IMR-90 (cell line): ENCODE data around the gene BRIP1. TPM values are rescaled to one million over a fixed set of nuclear protein-coding genes. Genes with fewer than 3 reads are reported as not detected.

Source experiments
- ATAC-seq: fragments of 200-7000 bp; cut with Tn5 transposase; 2 replicates; pipeline ENCODE4 v1.9.1; 2020; ENCODE audit warnings: low read depth, mild to moderate bottlenecking, moderate library complexity
- BruUV-seq: library from RNA; stranded (reverse); fragments of 400-500 nt; replicated peaks from 2 replicates; lab custom pipeline; 2021; lab: Mats Ljungman, UMichigan
- CTCF ChIA-PET: fragments of 300-600 bp; formaldehyde crosslinking; extraction: SDS; loops from one replicate; lab custom pipeline; 2021; ENCODE audit warnings: antibody characterized with exemption; lab: Yijun Ruan, JAX
- POLR2A ChIA-PET: fragments of 300-600 bp; sonication (Branson Sonifier 250); formaldehyde crosslinking; loops from one replicate; lab custom pipeline; 2022; ENCODE audit warnings: antibody characterized with exemption; ENCODE audit not compliant: unreplicated experiment; lab: Charles Lee
- DNase-seq: peaks from one replicate; pipeline ENCODE4 v3.0.0; 2013
- H2AFZ ChIP-seq: replicated peaks from 2 replicates; pipeline ENCODE3; 2013; ENCODE audit warnings: low read length, mild to moderate bottlenecking; ENCODE audit not compliant: poor library complexity
- H2AK5ac ChIP-seq: 2 replicates; pipeline ENCODE4 v1.6.1; 2013; ENCODE audit warnings: low read depth, low read length, inconsistent platforms
- H2AK9ac ChIP-seq: replicated peaks from 2 replicates; pipeline ENCODE3; 2013; ENCODE audit warnings: mild to moderate bottlenecking, low read depth, low read length, moderate library complexity; ENCODE audit not compliant: poor library complexity
- H2BK120ac ChIP-seq: 2 replicates; pipeline ENCODE4 v1.6.1; 2013; ENCODE audit warnings: low read depth, low read length, inconsistent platforms
- H2BK15ac ChIP-seq: 3 replicates; pipeline ENCODE4 v1.6.1; 2013; ENCODE audit warnings: low read depth, low read length, inconsistent platforms
- H2BK20ac ChIP-seq: 2 replicates; pipeline ENCODE4 v1.6.1; 2013; ENCODE audit warnings: low read depth, mild to moderate bottlenecking, inconsistent platforms, low read length, moderate library complexity
- H2BK5ac ChIP-seq: 2 replicates; pipeline ENCODE4 v1.6.1; 2013; ENCODE audit warnings: mild to moderate bottlenecking, low read depth, low read length, inconsistent platforms; ENCODE audit not compliant: poor library complexity, severe bottlenecking
- H3K14ac ChIP-seq: replicated peaks from 2 replicates; pipeline ENCODE4 v1.6.1; 2013; ENCODE audit warnings: low read depth, low read length, inconsistent platforms
- H3K18ac ChIP-seq: 2 replicates; pipeline ENCODE4 v1.6.1; 2013; ENCODE audit warnings: low read depth, low read length, control low read depth
- H3K23ac ChIP-seq: 2 replicates; pipeline ENCODE4 v1.6.1; 2013; ENCODE audit warnings: low read depth, low read length, inconsistent platforms
- H3K27ac ChIP-seq: 2 replicates; pipeline ENCODE4 v1.5.1; 2013; ENCODE audit warnings: mild to moderate bottlenecking, control low read depth, low read length; ENCODE audit not compliant: insufficient read depth
- H3K27me3 ChIP-seq: 2 replicates; pipeline ENCODE4 v1.6.1; 2013; ENCODE audit warnings: low read length; ENCODE audit not compliant: control insufficient read depth, insufficient read depth
- H3K36me3 ChIP-seq: 2 replicates; pipeline ENCODE4 v1.6.1; 2013; ENCODE audit warnings: low read length, mixed read lengths; ENCODE audit not compliant: control insufficient read depth, insufficient read depth
- H3K4ac ChIP-seq: 2 replicates; pipeline ENCODE4 v1.6.1; 2013; ENCODE audit warnings: low read depth, low read length, inconsistent platforms
- H3K4me1 ChIP-seq: 2 replicates; pipeline ENCODE4 v1.6.1; 2013; ENCODE audit warnings: low read length, mixed read lengths; ENCODE audit not compliant: control insufficient read depth, insufficient read depth
- H3K4me2 ChIP-seq: 2 replicates; pipeline ENCODE4 v1.6.1; 2013; ENCODE audit warnings: low read depth, mild to moderate bottlenecking, control low read depth, low read length, moderate library complexity
- H3K4me3 ChIP-seq: 2 replicates; pipeline ENCODE4 v1.5.1; 2013; ENCODE audit warnings: low read depth, mild to moderate bottlenecking, control low read depth, low read length, moderate library complexity; ENCODE audit not compliant: insufficient read depth
- H3K56ac ChIP-seq: 2 replicates; pipeline ENCODE4 v1.6.1; 2013; ENCODE audit warnings: low read length, inconsistent platforms; ENCODE audit not compliant: insufficient read depth; ENCODE audit errors: extremely low read depth
- H3K79me1 ChIP-seq, 2 experiments: 2 replicates each; pipeline ENCODE4 v1.6.1; 2013; ENCODE audit warnings: low read length in 2 of 2, inconsistent platforms in 1 of 2, low read depth in 1 of 2
- H3K9ac ChIP-seq: 2 replicates; pipeline ENCODE4 v1.6.1; 2013; ENCODE audit warnings: low read depth, low read length, control low read depth
- H3K9me1 ChIP-seq: 2 replicates; pipeline ENCODE4 v1.6.1; 2013; ENCODE audit warnings: low read length, inconsistent platforms; ENCODE audit not compliant: insufficient read depth
- H3K9me3 ChIP-seq: 2 replicates; pipeline ENCODE4 v1.6.1; 2013; ENCODE audit warnings: low read length; ENCODE audit not compliant: control insufficient read depth, insufficient read depth
- H4K20me1 ChIP-seq: 2 replicates; pipeline ENCODE4 v1.6.1; 2013; ENCODE audit warnings: low read length, inconsistent platforms; ENCODE audit not compliant: insufficient read depth
- H4K5ac ChIP-seq: 2 replicates; pipeline ENCODE4 v1.6.1; 2013; ENCODE audit warnings: mild to moderate bottlenecking, low read depth, low read length, control low read depth
- H4K8ac ChIP-seq, 2 experiments: 2 replicates each; pipeline ENCODE4 v1.6.1; 2013; ENCODE audit warnings: low read depth in 2 of 2, low read length in 2 of 2, control low read depth in 1 of 2, inconsistent platforms in 1 of 2
- H4K91ac ChIP-seq: 2 replicates; pipeline ENCODE4 v1.6.1; 2013; ENCODE audit warnings: low read depth, low read length, inconsistent platforms; ENCODE audit not compliant: insufficient read depth
- CHD1 ChIP-seq: IDR thresholded peaks from 2 replicates; pipeline ENCODE4 v1.6.1; 2012; ENCODE audit warnings: low read depth, low read length, improper control_type of control experiment
- CTCF ChIP-seq: conservative IDR thresholded peaks from 2 replicates; pipeline ENCODE4 v1.5.1; 2012; ENCODE audit warnings: mild to moderate bottlenecking, low read depth, low read length, improper control_type of control experiment
- MAZ ChIP-seq: IDR thresholded peaks from 2 replicates; pipeline ENCODE4 v1.6.1; 2012; ENCODE audit warnings: low read depth, mild to moderate bottlenecking, low read length, improper control_type of control experiment, moderate library complexity, borderline replicate concordance
- POLR2A ChIP-seq: IDR thresholded peaks from 2 replicates; pipeline ENCODE4 v1.6.1; 2012; ENCODE audit warnings: mild to moderate bottlenecking, low read depth, low read length
- RAD21 ChIP-seq: IDR thresholded peaks from 2 replicates; pipeline ENCODE4 v1.6.1; 2012; ENCODE audit warnings: low read length, improper control_type of control experiment
- SMC3 ChIP-seq: fragments of 150-350 bp; IDR thresholded peaks from 2 replicates; pipeline ENCODE4 v1.6.1; 2016; ENCODE audit warnings: low read depth, mild to moderate bottlenecking, antibody characterized with exemption, low read length, moderate library complexity
- WGBS, 2 experiments: methylation state at CpG; one replicate each; pipeline versions ENCODE4 v1.1.5 to v1.1.7; 2013; ENCODE audit warnings: missing lambda C conversion rate in 2 of 2; ENCODE audit not compliant: insufficient read length in 1 of 2; ENCODE audit errors: extremely low coverage in 2 of 2; 5-methylcytosine and 5-hydroxymethylcytosine counted together
- dilution Hi-C: fragments of 300-500 bp; cut with HindIII; formaldehyde crosslinking; loops from one replicate; pipeline ENCODE4 v1.14.3; 2018; ENCODE audit warnings: low sequenced_read_pairs; ENCODE audit not compliant: unreplicated experiment
- in situ Hi-C: fragments of 300-500 bp; cut with MboI; formaldehyde crosslinking; loops from 3 replicates; pipeline ENCODE4 v1.14.3; 2019; ENCODE audit warnings: low sequenced_read_pairs, inconsistent platforms, mixed read lengths
- intact Hi-C: fragments of 100-400 bp; cut with micrococcal nuclease; formaldehyde crosslinking; loops from 2 replicates; pipeline ENCODE4 v1.10.0; 2022
- polyA plus RNA-seq, 3 experiments: library from polyadenylated mRNA; depleted of rRNA; stranded (reverse); fragments of >200 nt; gene quantifications; 2 replicates each; pipeline ENCODE4 v1.2.3, GENCODE V29; 2012; ENCODE audit warnings: low replicate concordance in 1 of 3
- total RNA-seq: library from RNA; depleted of rRNA; stranded (reverse); fragments of >200 nt; gene quantifications from 2 replicates; pipeline ENCODE4 v1.2.3, GENCODE V29; 2012

The BRIP1 gene
- total and polyA plus RNA-seq, 2 of the 4 experiments (the other 2 are of a cell fraction) = 6.1 to 19.7 TPM

DNA sequence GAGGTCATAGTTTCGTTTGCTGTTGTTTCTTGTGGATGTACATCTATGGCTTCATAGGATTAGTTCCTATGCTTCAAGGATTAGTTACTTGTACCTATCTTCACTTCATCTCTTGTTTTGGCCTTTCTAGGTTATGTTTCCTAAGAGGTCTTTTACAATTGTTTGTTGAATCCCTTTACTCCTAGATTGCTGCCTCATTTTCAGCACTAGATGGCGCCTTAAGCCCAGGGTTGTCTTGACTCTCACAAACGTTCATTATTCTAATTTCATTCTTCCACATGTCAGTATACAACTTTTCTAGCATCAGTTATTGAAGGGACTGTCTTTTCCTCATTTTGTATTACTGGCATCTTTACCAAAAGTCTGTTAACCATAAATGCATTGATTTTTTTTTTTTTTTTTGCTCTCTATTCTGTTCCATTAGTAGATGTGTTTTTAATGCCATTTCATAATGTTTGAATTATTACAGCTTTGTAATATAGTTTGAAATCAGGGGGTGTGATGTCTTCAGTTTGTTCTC is 227.4 kb downstream of the BRIP1 start:
- no peak overlapping the region for H3K4ac ChIP-seq
- ChIA-PET POLR2A (no interaction called here), CTCF (interaction anchor here (0.6 to 1.4 kb wide), 8 partner anchors 10 to 451 kb away, joined by 3 to 9 read pairs (median 4); no protein-coding TSS in a partner anchor)
- H2AK5ac ChIP-seq = no peak overlapping the region
- WGBS, 2 experiments = 0% methylated on average over 1 of the region's 3 CpGs; no CpG with 5 or more reads in 1 of the 2 experiments
- H3K56ac ChIP-seq = no peak overlapping the region
- BruUV-seq = no TSS peak
- in situ Hi-C loops = loop anchor here (5.0 to 25.0 kb wide), 2 partner anchors 206 to 426 kb away; partner anchors contain the start of gene MED13
- ATAC-seq = peak; percentile 63; the same call in 1 of the 2 replicates
- H3K18ac ChIP-seq = no peak overlapping the region
- peak; percentile 66 for DNase-seq
- no peak overlapping the region for H3K27ac ChIP-seq
- H2BK5ac ChIP-seq = no peak overlapping the region
- no peak overlapping the region for H2BK15ac ChIP-seq
- H3K4me1 ChIP-seq = no peaks in the 10 kb centered on the region
- H4K5ac ChIP-seq = no peak overlapping the region
- no peaks in the 10 kb centered on the region for H3K9me1 ChIP-seq
- H3K27me3 ChIP-seq = no peaks in the 10 kb centered on the region
- H3K36me3 ChIP-seq = no peaks in the 10 kb centered on the region
- no peak overlapping the region for H4K8ac ChIP-seq
- intact Hi-C loops = loop anchor here (1.0 to 5.0 kb wide), 2 partner anchors 201 to 431 kb away; partner anchors contain the start of gene MED13
- no peaks in the 10 kb centered on the region for H3K79me1 ChIP-seq
- no peak overlapping the region for H3K14ac ChIP-seq
- dilution Hi-C loops = no loop called here
- no peak overlapping the region for H4K91ac ChIP-seq
- H2AK9ac ChIP-seq = no peak overlapping the region
- H3K4me3 ChIP-seq = no peak overlapping the region
- no peak overlapping the region; the same call in 1 of the 2 replicates for H3K9ac ChIP-seq
- no peak overlapping the region for H3K23ac ChIP-seq
- no peak overlapping the region for H3K4me2 ChIP-seq
- no peak overlapping the region for H2BK20ac ChIP-seq
- H4K20me1 ChIP-seq = no peaks in the 10 kb centered on the region
- no peak overlapping the region for H2AFZ ChIP-seq
- TF ChIP-seq MAZ (no peak), CTCF (peak; percentile 87), CHD1 (no peak), SMC3 (peak; percentile 95), RAD21 (peak; percentile 97), POLR2A (peak; percentile 56; the same call in 1 of the 2 replicates)
- H2BK120ac ChIP-seq = no peak overlapping the region
- peaks cover 4% of the 10 kb centered on the region for H3K9me3 ChIP-seq
